ENCODE measurements around the gene RBCK1. TPM values are rescaled to one million over a fixed set of nuclear protein-coding genes. Genes with fewer than 3 reads are reported as not detected.

The RBCK1 gene
- total and polyA plus RNA-seq, 11 donors = 37.0 to 77.7 (median 50.6) TPM

- H3K36me3 ChIP-seq = peaks cover 0 to 92% (median 75%) of the 10 kb centered on the region in 9 donors
- intact Hi-C loops (cut with DNase I) = loop anchor here in 2 of 10 donors (5.0 kb wide), 2 partner anchors 47 to 78 kb away; no protein-coding TSS in a partner anchor
- TF ChIP-seq POLR2A (IDR thresholded peaks at IDR 0.05) (no peak), CTCF (IDR thresholded peaks at IDR 0.05) (no peak)
- DNase-seq (no peak), ATAC-seq (no peak)
- H3K27me3 ChIP-seq = no peaks in the 10 kb centered on the region
- no peaks in the 10 kb centered on the region for H3K9me3 ChIP-seq
- no peak overlapping the region for H3K4me3 ChIP-seq
- 83 to 86% (median 85%) methylated on average over 21 of the region's 21 CpGs for WGBS, 4 donors
- H3K27ac ChIP-seq = no peak overlapping the region
- H3K4me1 ChIP-seq = peaks cover 0 to 22% (median 3%) of the 10 kb centered on the region in 12 donors
These were observed 22.2 kb downstream of the RBCK1 start for GRCh38 chr20:430091-430999.

GRCh38 chr20:431012-431904 is 23.2 kb downstream of the RBCK1 start:
- no peaks in the 10 kb centered on the region for H3K9me3 ChIP-seq
- H3K4me3 ChIP-seq = no peak overlapping the region
- TF ChIP-seq CTCF (IDR thresholded peaks at IDR 0.05) (peak; percentile 26 to 72 (median 50)), POLR2A (IDR thresholded peaks at IDR 0.05) (no peak)
- peak overlapping the region in 2 of 12 donors; percentile 9 to 20 for H3K27ac ChIP-seq
- peaks cover 0 to 92% (median 79%) of the 10 kb centered on the region in 9 donors for H3K36me3 ChIP-seq
- DNase-seq (peak in 4 of 5 donors; percentile 46 to 64 (median 56)), ATAC-seq (peak; percentile 56 to 80 (median 66))
- intact Hi-C loops (cut with DNase I) = loop anchor here in 2 of 10 donors (5.0 kb wide), 2 partner anchors 46 to 79 kb away; no protein-coding TSS in a partner anchor
- H3K4me1 ChIP-seq = peaks cover 0 to 22% (median 3%) of the 10 kb centered on the region in 12 donors
- WGBS, 4 donors = 66 to 70% (median 68%) methylated on average over 17 of the region's 17 CpGs
- no peaks in the 10 kb centered on the region for H3K27me3 ChIP-seq

GRCh38 chr20:432208-432607 is 24.1 kb downstream of the RBCK1 start:
- DNase-seq (no peak), ATAC-seq (peak in 2 of 4 donors; percentile 3)
- Histone ChIP-seq H3K9me3 (no peaks in the 10 kb centered on the region), H3K27ac (peak overlapping the region in 2 of 12 donors; percentile 20 to 22), H3K27me3 (no peaks in the 10 kb centered on the region), H3K4me1 (peaks cover 0 to 22% (median 3%) of the 10 kb centered on the region in 12 donors), H3K4me3 (no peak overlapping the region), H3K36me3 (peaks cover 6 to 92% (median 80%) of the 10 kb centered on the region in 9 donors)
- intact Hi-C loops (cut with DNase I) = loop anchor here in 2 of 10 donors (5.0 kb wide), 2 partner anchors 45 to 80 kb away; no protein-coding TSS in a partner anchor
- TF ChIP-seq POLR2A (IDR thresholded peaks at IDR 0.05) (no peak), CTCF (IDR thresholded peaks at IDR 0.05) (no peak)
- WGBS, 4 donors = 89 to 99% (median 93%) methylated on average over 7 to 13 of the region's 13 CpGs
